Muscle layer of duodenum (tissue), 2 donors: ENCODE measurements around the gene TSPAN5.
"Not testable (repeated sequence)": the region's sequence is repeated elsewhere in the genome, so short reads cannot be mapped to it uniquely, and the experiment has no call there.

Experiments used
- H3K27ac ChIP-seq: one replicate; pipeline ENCODE4 v1.7.0; 2013; ENCODE audit warnings: mild to moderate bottlenecking, low read length
- H3K27me3 ChIP-seq: one replicate; pipeline ENCODE4 v1.7.0; 2013; ENCODE audit warnings: low read depth, mild to moderate bottlenecking, control low read depth, low read length
- H3K36me3 ChIP-seq, 2 donors: one replicate each; pipeline ENCODE4 v1.7.0; 2013; ENCODE audit warnings: low read length in 2 of 2, control low read depth in 1 of 2, mild to moderate bottlenecking in 1 of 2; ENCODE audit not compliant: insufficient read depth in 2 of 2, control insufficient read depth in 1 of 2
- H3K4me1 ChIP-seq, 2 donors: one replicate each; pipeline ENCODE4 v1.7.0; 2013; ENCODE audit warnings: low read length in 2 of 2, mild to moderate bottlenecking in 2 of 2, control low read depth in 1 of 2, moderate library complexity in 1 of 2; ENCODE audit not compliant: insufficient read depth in 2 of 2, control insufficient read depth in 1 of 2
- H3K4me3 ChIP-seq, 2 donors: one replicate each; pipeline ENCODE4 v1.7.0; 2013; ENCODE audit warnings: low read length in 2 of 2, low read depth in 1 of 2, mild to moderate bottlenecking in 1 of 2
- H3K9me3 ChIP-seq, 2 donors: one replicate each; pipeline ENCODE4 v1.7.0; 2013; ENCODE audit warnings: low read length in 2 of 2, control low read depth in 1 of 2, mild to moderate bottlenecking in 1 of 2; ENCODE audit not compliant: control insufficient read depth in 1 of 2
- donor health status: healthy.

TSPAN5 gene

DNA sequence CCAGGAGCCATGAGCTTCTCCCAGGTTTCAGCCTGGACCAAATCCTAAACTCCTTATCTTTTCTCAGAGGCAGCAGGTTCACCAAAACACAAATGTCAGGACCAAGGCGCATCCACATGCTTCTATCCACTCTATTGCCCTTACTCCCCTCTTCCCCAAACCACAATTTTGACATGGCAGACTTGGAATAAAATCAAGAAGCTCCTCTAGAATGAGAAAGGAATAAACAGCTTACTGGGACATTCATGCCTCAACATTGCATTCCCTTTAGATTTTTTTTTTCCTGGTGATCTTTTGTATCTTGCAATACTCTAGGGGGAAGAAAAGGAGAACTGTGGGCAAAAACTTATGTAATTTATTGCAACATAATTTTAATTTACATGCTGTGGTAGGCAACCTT is 119.1 kb downstream of the TSPAN5 start:
- Histone ChIP-seq H3K27me3 (no peaks in the 10 kb centered on the region), H3K27ac (no peak overlapping the region), H3K4me3 (no peak overlapping the region), H3K9me3 (no peaks in the 10 kb centered on the region), H3K4me1 (no peaks in the 10 kb centered on the region), H3K36me3 (no peaks in the 10 kb centered on the region)

DNA sequence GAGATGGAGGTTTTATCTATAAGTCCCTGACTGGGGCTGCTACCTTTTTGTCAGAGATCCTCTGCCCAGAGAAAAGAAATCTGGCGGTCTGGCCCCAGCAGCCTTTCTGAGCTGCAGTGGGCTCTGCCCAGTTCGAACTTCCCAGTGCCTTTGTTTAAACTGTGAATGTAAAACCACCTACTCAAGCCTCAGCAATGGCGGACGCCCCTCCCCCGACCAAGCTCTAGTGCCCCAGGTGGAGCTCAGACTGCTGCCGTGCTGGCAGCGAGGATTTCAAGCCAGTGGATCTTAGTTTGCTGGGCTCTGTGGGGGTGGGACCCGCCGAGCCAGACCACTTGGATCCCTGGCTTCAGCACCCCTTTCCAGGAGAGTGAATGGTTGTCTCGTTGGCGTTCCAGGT is 121.8 kb downstream of the TSPAN5 start:
- no peak overlapping the region for H3K4me3 ChIP-seq
- H3K4me1 ChIP-seq, result no peaks in the 10 kb centered on the region
- H3K9me3 ChIP-seq, result no peaks in the 10 kb centered on the region
- H3K27me3 ChIP-seq, result no peaks in the 10 kb centered on the region
- no peak overlapping the region for H3K27ac ChIP-seq
- no peaks in the 10 kb centered on the region for H3K36me3 ChIP-seq

GRCh38 chr4:98534146-98534545 is 124.3 kb downstream of the TSPAN5 start:
- not testable (repeated sequence) for H3K27me3 ChIP-seq, H3K9me3 ChIP-seq

DNA sequence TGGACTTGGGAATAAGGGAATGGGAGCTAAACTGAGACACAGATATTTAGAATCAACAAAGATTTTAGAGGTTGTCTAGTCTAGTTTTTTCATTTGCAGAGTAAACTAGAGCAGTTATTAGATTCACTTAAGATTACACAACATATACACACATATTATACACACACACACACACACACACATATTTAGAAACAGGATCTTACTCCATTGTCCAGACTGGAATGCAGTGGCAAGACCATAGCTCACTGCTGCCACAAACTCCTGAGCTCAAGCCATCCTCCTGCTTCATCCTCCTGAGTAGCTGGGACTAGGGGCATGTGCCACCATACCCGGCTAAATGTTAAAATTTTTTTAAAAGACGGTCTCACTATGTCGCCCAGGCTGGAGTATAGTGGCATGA is 127.8 kb downstream of the TSPAN5 start:
- Histone ChIP-seq H3K36me3 (no peaks in the 10 kb centered on the region), H3K27ac (no peak overlapping the region), H3K4me1 (peaks cover 0 to 4% of the 10 kb centered on the region in 2 donors), H3K9me3 (no peaks in the 10 kb centered on the region), H3K4me3 (no peak overlapping the region), H3K27me3 (no peaks in the 10 kb centered on the region)

More at GRCh38 chr4:98534146-98534545, 124.3 kb downstream of the TSPAN5 start:
- not testable (repeated sequence) for H3K36me3 ChIP-seq, H3K4me3 ChIP-seq, H3K4me1 ChIP-seq, H3K27ac ChIP-seq

DNA sequence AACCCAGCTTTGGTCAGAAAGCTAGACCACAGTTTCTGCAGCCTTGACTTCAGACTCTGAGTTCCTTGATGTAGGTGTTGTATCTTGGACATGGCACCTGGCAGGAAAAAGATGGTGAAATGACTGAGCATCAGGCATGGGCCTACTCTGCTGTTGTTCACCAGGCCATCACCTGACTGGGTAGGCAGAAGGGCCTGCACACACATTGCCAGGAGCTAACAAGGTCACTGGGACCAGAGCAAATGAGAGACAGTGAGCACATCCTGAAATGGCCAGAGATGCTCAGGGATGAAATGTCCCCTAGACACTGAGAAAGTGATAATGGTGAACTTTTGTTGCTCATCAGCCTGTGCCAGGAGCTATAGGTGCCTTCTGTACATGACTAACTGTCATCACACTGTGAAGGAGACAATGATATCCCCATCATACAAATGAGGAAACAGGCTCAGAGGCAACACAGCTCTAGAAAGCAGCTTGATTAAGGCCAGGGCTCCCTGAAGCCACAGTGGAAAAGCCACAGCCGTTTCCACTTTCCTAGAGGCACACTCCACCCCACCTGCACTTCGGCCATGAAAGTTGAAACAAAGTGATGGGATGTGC is 128.3 kb downstream of the TSPAN5 start:
- H3K4me3 ChIP-seq, result no peak overlapping the region
- H3K27ac ChIP-seq, result no peak overlapping the region

DNA sequence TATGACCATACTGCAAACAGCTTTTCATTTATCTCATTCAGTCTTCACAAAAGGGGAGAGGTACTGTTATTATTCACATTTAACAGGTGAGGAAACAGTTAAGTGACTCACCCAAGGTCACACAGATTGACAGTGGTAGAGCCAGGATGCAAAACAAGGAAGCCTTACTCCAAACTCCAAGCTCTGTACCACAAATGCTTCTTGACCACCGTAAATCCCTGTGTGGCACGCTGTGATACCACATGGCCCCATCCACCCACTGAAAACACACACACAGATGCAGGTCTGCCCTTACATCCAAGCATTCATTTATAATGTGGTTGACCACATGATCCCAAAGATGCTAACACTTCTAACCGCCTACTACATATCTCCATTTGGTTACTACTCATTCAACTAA is 129.5 kb downstream of the TSPAN5 start:
- H3K27me3 ChIP-seq, result no peaks in the 10 kb centered on the region
- H3K4me1 ChIP-seq, result peaks cover 0 to 6% of the 10 kb centered on the region in 2 donors
- no peak overlapping the region for H3K27ac ChIP-seq
- H3K9me3 ChIP-seq, result no peaks in the 10 kb centered on the region
- no peaks in the 10 kb centered on the region for H3K36me3 ChIP-seq
- H3K4me3 ChIP-seq, result no peak overlapping the region

More for the DNA sequence above, 128.3 kb downstream of the TSPAN5 start:
- peaks cover 0 to 4% of the 10 kb centered on the region in 2 donors for H3K4me1 ChIP-seq
- no peaks in the 10 kb centered on the region for H3K9me3 ChIP-seq
- no peaks in the 10 kb centered on the region for H3K36me3 ChIP-seq
- H3K27me3 ChIP-seq, result no peaks in the 10 kb centered on the region

DNA sequence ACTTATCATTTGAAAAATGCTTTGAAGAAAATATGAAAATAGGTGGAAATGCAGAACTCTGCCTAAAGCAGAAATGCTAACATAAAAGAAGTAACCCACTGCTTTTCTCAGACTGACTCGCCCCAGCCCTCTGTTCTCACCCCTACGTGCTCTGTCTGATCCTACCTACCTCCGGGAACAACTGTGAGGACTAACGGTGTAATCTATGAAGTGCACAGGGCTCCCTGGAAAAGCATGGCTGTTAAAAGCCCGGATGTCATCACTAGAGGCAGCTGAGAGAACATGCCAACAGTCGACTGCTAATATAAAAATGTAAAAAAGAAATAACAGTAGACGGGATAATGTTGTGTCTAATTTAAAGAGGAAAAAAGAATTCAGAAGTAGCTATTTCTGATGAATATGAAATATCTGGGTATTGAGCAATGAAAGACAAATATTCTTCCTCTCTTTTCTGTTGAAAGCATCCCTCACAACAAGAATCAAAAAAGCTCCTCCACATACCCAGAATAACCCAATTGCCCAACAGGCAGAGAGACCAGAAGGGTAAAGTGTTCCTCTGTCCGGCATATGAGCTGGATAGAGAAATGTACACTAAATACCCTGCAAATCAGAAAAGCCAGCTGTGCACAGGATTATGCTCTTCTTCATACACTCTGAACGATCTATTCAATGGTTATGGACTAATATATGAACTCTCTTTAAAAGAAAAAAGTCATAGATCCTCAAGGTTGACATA is 130.7 kb downstream of the TSPAN5 start:
- H3K27me3 ChIP-seq, result no peaks in the 10 kb centered on the region
- H3K4me1 ChIP-seq, result peaks cover 0 to 13% of the 10 kb centered on the region in 2 donors
- H3K9me3 ChIP-seq, result no peaks in the 10 kb centered on the region
- H3K4me3 ChIP-seq, result no peak overlapping the region
- no peak overlapping the region for H3K27ac ChIP-seq
- H3K36me3 ChIP-seq, result no peaks in the 10 kb centered on the region

- H3K36me3 ChIP-seq, result no peaks in the 10 kb centered on the region
- no peaks in the 10 kb centered on the region for H3K27me3 ChIP-seq
- no peaks in the 10 kb centered on the region for H3K9me3 ChIP-seq
- H3K4me1 ChIP-seq, result peaks cover 0 to 22% of the 10 kb centered on the region in 2 donors
- no peak overlapping the region for H3K4me3 ChIP-seq
- H3K27ac ChIP-seq, result no peak overlapping the region
These were observed 134.2 kb downstream of the TSPAN5 start for GRCh38 chr4:98524230-98524629.

DNA sequence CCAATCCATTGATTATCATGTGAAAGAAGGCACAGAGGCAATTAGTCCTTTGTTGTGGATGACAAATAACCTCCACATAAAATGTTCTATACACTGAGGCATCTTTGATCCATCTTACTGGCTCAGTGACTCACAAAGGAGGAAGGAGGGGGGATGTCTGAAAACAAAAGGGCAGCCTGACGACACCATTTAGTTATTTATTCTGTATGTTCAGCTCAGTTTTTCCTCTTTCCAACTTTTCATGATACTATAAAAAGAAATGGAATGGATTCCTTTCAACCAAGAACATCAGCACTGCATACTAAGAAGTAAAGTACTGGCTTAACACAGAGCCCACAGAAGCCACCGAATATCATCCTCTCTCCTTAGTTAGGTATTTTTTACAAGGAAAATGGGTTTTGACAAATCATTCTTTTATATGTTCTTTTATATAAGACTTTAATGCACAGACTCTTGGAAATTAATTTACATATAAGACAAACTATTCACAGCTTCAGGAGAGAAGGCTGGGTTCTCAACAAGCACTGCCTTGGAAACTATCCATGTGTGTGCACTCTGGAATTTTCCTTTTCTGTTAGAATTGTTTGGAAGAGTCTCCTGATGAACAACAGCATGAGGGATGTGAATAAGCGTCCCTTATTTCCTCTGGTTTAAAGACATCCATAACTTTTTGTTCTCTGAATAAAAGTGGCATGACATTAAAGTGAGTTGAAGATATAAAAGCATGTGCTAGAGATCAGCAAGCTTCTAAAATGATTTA is 135.6 kb downstream of the TSPAN5 start:
- no peak overlapping the region for H3K4me3 ChIP-seq
- no peaks in the 10 kb centered on the region for H3K9me3 ChIP-seq
- no peaks in the 10 kb centered on the region for H3K27me3 ChIP-seq
- H3K4me1 ChIP-seq, result peaks cover 0 to 27% of the 10 kb centered on the region in 2 donors
- H3K36me3 ChIP-seq, result no peaks in the 10 kb centered on the region
- no peak overlapping the region for H3K27ac ChIP-seq

DNA sequence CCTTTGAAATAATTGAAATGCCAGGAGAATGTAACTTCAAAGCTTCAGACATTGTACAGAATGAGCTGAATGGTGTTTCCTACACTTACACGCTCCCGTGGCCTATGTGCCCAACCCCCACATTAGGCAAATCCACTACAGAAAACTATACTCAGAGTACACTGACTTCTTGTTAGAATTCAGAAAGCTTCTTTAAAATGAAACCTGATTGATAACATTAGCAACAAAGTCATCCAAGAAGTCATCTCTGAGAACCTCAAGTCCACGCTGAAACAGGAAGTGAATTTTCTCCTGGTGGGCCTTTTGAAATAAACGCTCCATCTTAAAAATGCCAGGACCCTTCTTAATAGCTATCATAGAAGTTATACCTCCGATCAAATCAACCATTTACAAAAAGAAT is 136.3 kb downstream of the TSPAN5 start:
- Histone ChIP-seq H3K4me3 (no peak overlapping the region), H3K9me3 (no peaks in the 10 kb centered on the region), H3K4me1 (peaks cover 0 to 31% of the 10 kb centered on the region in 2 donors), H3K27me3 (no peaks in the 10 kb centered on the region), H3K27ac (peak overlapping the region; percentile 39), H3K36me3 (no peaks in the 10 kb centered on the region)

DNA sequence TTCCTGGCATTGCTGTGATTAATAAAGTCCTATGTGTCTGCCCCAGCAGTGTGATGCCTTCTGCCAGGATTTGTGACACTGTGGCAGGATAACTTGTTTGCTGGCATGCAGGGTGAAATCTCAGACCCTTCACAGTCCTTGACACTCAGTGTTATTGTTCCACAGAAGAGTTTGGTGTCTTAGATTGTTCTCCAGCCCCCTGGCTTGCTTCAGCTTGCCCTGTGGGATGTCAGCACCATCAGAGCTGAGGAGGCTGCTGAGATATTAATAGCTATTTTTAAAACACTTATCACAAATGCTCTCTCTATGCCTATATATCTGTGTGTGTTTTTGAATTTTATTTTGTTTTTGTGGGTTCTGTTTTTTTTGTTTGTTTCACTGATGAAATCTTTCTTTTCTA is 136.9 kb downstream of the TSPAN5 start:
- Histone ChIP-seq H3K27ac (peak overlapping the region; percentile 39), H3K27me3 (no peaks in the 10 kb centered on the region)

More for the DNA sequence above, 136.9 kb downstream of the TSPAN5 start:
- Histone ChIP-seq H3K36me3 (no peaks in the 10 kb centered on the region), H3K9me3 (no peaks in the 10 kb centered on the region), H3K4me3 (no peak overlapping the region), H3K4me1 (peaks cover 0 to 31% of the 10 kb centered on the region in 2 donors)
